Ishikawa (cell line): ENCODE measurements around the gene NHLRC4.

Source experiments
- CEBPB ChIP-seq: IDR thresholded peaks from 2 replicates; pipeline ENCODE4 v1.6.1; 2012
- CREB1 ChIP-seq: IDR thresholded peaks from 2 replicates; pipeline ENCODE4 v1.6.1; 2012; ENCODE audit warnings: low read depth
- EGR1 ChIP-seq: IDR thresholded peaks from 2 replicates; pipeline ENCODE4 v1.6.1; 2012
- EP300 ChIP-seq: IDR thresholded peaks from 2 replicates; pipeline ENCODE4 v1.6.1; 2012; ENCODE audit warnings: borderline replicate concordance
- FOXM1 ChIP-seq: IDR thresholded peaks from 2 replicates; pipeline ENCODE4 v1.6.1; 2012; ENCODE audit warnings: low read depth, borderline replicate concordance
- MAX ChIP-seq: IDR thresholded peaks from 2 replicates; pipeline ENCODE4 v1.6.1; 2012
- NFIC ChIP-seq: IDR thresholded peaks from 2 replicates; pipeline ENCODE4 v1.6.1; 2012
- RAD21 ChIP-seq: IDR thresholded peaks from 2 replicates; pipeline ENCODE4 v1.6.1; 2012; ENCODE audit warnings: low read depth
- REST ChIP-seq: IDR thresholded peaks from 2 replicates; pipeline ENCODE4 v1.6.1; 2012; ENCODE audit warnings: low read depth, mild to moderate bottlenecking
- TAF1 ChIP-seq: IDR thresholded peaks from 2 replicates; pipeline ENCODE4 v1.6.1; 2012; ENCODE audit warnings: low read depth, mild to moderate bottlenecking
- TCF12 ChIP-seq: IDR thresholded peaks from 2 replicates; pipeline ENCODE4 v1.6.1; 2012; ENCODE audit warnings: low read depth
- TEAD4 ChIP-seq: IDR thresholded peaks from 2 replicates; pipeline ENCODE4 v1.6.1; 2012
- USF1 ChIP-seq: IDR thresholded peaks from 2 replicates; pipeline ENCODE4 v1.6.1; 2012
- YY1 ChIP-seq: IDR thresholded peaks from 2 replicates; pipeline ENCODE4 v1.6.1; 2012; ENCODE audit warnings: low read depth
- ZBTB7A ChIP-seq: IDR thresholded peaks from 2 replicates; pipeline ENCODE4 v1.6.1; 2012; ENCODE audit warnings: low read depth

NHLRC4 gene

GRCh38 chr16:592518-593306 lies 25.9 kb downstream of the NHLRC4 start:
- no peak for TF ChIP-seq YY1
- TF ChIP-seq TEAD4: no peak
- TF ChIP-seq RAD21: no peak
- no peak for TF ChIP-seq REST
- peak; percentile 74 for TF ChIP-seq CEBPB
- TF ChIP-seq ZBTB7A: no peak
- TF ChIP-seq TCF12: no peak
- TF ChIP-seq USF1: peak; percentile 67
- no peak for TF ChIP-seq CREB1
- no peak; the same call in 1 of the 2 replicates for TF ChIP-seq NFIC
- TF ChIP-seq FOXM1: no peak
- TF ChIP-seq TAF1: no peak
- TF ChIP-seq MAX: peak; percentile 93
- no peak for TF ChIP-seq EGR1
- no peak for TF ChIP-seq EP300

- TF ChIP-seq CREB1: no peak
- no peak; the same call in 1 of the 2 replicates for TF ChIP-seq CEBPB
- no peak for TF ChIP-seq TAF1
- no peak for TF ChIP-seq EGR1
- peak; percentile 69 for TF ChIP-seq MAX
- no peak for TF ChIP-seq ZBTB7A
- TF ChIP-seq TEAD4: peak; percentile 58
- peak; percentile 90 for TF ChIP-seq TCF12
- TF ChIP-seq RAD21: peak; percentile 18; the same call in 1 of the 2 replicates
- no peak for TF ChIP-seq FOXM1
- TF ChIP-seq USF1: no peak
- no peak for TF ChIP-seq REST
- peak; percentile 74 for TF ChIP-seq EP300
- TF ChIP-seq YY1: 0 out of 2 replicates have a peak, but pooled peaks have one; percentile 12
- no peak for TF ChIP-seq NFIC
Measured at GRCh38 chr16:593406-593805, 26.6 kb downstream of the NHLRC4 start.

GRCh38 chr16:593807-594206 lies 27.0 kb downstream of the NHLRC4 start:
- TF ChIP-seq NFIC: no peak
- no peak for TF ChIP-seq FOXM1
- no peak for TF ChIP-seq TCF12
- TF ChIP-seq TEAD4: no peak
- no peak for TF ChIP-seq CEBPB
- no peak for TF ChIP-seq TAF1
- no peak for TF ChIP-seq ZBTB7A
- no peak for TF ChIP-seq RAD21
- no peak for TF ChIP-seq USF1
- no peak for TF ChIP-seq EGR1

- TF ChIP-seq TAF1 (no peak), EP300 (no peak), RAD21 (no peak), NFIC (no peak), YY1 (no peak), FOXM1 (no peak), EGR1 (no peak), TCF12 (no peak), TEAD4 (no peak), CEBPB (no peak), USF1 (no peak)
Measured at GRCh38 chr16:595094-595528, 28.3 kb downstream of the NHLRC4 start.
